ENCODE data around the gene PERM1. TPM values are rescaled to one million over a fixed set of nuclear protein-coding genes. Genes with fewer than 3 reads are reported as not detected.
A peak's percentile ranks its signal among the peaks of the same experiment; 100 is the strongest.

Gene PERM1
- total and polyA plus RNA-seq, 9 of the 15 experiments (the other 6 are each of a cell fraction or from before 2014, with no cell fraction given): not detected

DNA sequence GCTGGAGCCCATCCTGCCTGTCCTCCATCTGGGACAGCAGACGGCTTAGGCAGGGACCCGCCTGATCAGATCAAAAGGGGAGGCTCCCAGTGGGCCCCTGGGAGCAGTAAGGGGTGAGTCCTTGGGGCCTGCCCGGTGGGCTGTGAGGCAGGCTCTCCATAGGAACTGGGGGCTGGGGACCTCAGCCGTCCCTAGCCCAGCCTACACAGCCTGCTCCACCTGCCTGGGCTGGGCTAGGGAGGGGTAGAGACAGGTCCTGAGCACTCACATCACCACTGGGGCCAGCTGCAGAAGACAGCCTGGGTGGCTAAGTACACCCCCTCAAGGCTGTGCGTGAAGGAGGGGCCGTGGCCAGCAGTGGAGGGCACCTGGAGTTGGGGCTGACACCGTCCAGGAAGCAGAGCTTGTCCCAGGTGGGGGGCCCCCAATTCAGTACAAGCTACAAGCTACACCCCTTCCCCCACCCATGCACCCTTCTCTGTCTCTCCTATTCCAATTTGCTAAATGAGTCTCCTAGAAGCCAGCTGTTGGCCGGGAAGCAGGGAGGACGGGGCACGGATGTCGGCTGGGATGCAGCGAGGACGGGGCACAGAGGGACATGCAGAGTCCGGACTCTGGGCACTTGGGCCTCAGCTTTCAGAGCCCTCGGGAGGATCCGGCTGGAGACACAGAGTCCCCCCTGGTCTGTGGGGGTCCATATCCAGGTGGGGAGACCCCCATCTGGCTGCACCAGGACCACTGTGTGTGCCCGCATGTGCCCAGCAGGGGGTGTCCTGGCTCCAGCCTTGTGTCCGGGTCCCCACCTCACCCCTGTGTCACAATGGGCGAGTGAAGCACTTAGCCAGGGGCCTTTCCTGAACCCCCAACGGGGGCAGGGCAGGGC, 33.1 kb upstream of the PERM1 start:
- in situ Hi-C loops (cut with MboI) (no loop called here), intact Hi-C loops (cut with micrococcal nuclease) (no loop called here)
- WGBS (ENCODE audit: insufficient coverage, low coverage, missing lambda C conversion rate): 74% methylated on average over 20 of the region's 20 CpGs
- Histone ChIP-seq H3K79me2 (ENCODE audit: control insufficient read depth, insufficient read depth, low read length) (peaks cover under 1% of the 10 kb centered on the region; the same call in 1 of the 3 replicates), H2AFZ (ENCODE audit: low read depth, low read length) (no peak overlapping the region), H3K9me3 (replicated peaks; ENCODE audit: control insufficient read depth, insufficient read depth, low read depth, low read length) (no peaks in the 10 kb centered on the region), H3K4me1 (replicated peaks in 1 of 2; ENCODE audit: control insufficient read depth in 2 of 2, insufficient read depth in 2 of 2, low read length in 2 of 2) (peaks cover 12 to 40% of the 10 kb centered on the region in 2 experiments), H3K4me2 (ENCODE audit: insufficient read depth, low read length) (no peak overlapping the region), H4K20me1 (replicated peaks; ENCODE audit: control insufficient read depth, insufficient read depth, low read length) (no peaks in the 10 kb centered on the region), H3K4me3 (no peak overlapping the region), H3K36me3 (ENCODE audit: control insufficient read depth, insufficient read depth, low read length) (no peaks in the 10 kb centered on the region), H3K27me3 (ENCODE audit: control insufficient read depth in 2 of 2, insufficient read depth in 2 of 2, low read length in 2 of 2) (no peaks in the 10 kb centered on the region), H3K27ac (ENCODE audit: extremely low read depth, low read depth, low read length) (no peak overlapping the region), H3K9ac (ENCODE audit: insufficient read depth in 1 of 2, low read depth in 2 of 2, low read length in 2 of 2) (peak overlapping the region in 1 of 2 experiments; percentile 31; a peak in 2 of 4 replicates), H3K9me1 (ENCODE audit: control insufficient read depth, insufficient read depth, low read length) (no peaks in the 10 kb centered on the region)
- TF ChIP-seq, protein P1, sequence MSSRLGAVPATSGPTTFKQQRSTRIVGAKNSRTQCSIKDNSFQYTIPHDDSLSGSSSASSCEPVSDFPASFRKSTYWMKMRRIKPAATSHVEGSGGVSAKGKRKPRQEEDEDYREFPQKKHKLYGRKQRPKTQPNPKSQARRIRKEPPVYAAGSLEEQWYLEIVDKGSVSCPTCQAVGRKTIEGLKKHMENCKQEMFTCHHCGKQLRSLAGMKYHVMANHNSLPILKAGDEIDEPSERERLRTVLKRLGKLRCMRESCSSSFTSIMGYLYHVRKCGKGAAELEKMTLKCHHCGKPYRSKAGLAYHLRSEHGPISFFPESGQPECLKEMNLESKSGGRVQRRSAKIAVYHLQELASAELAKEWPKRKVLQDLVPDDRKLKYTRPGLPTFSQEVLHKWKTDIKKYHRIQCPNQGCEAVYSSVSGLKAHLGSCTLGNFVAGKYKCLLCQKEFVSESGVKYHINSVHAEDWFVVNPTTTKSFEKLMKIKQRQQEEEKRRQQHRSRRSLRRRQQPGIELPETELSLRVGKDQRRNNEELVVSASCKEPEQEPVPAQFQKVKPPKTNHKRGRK (tag; IDR thresholded peaks at IDR 0.05): no peak
- no peak for TF ChIP-seq CBFB (CRISPR knock-in tag; IDR thresholded peaks at IDR 0.05)
- TF ChIP-seq POLR3G (IDR thresholded peaks at IDR 0.05; ENCODE audit: extremely low read depth, insufficient read length, insufficient replicate concordance): no peak
- TF ChIP-seq, protein P2, sequence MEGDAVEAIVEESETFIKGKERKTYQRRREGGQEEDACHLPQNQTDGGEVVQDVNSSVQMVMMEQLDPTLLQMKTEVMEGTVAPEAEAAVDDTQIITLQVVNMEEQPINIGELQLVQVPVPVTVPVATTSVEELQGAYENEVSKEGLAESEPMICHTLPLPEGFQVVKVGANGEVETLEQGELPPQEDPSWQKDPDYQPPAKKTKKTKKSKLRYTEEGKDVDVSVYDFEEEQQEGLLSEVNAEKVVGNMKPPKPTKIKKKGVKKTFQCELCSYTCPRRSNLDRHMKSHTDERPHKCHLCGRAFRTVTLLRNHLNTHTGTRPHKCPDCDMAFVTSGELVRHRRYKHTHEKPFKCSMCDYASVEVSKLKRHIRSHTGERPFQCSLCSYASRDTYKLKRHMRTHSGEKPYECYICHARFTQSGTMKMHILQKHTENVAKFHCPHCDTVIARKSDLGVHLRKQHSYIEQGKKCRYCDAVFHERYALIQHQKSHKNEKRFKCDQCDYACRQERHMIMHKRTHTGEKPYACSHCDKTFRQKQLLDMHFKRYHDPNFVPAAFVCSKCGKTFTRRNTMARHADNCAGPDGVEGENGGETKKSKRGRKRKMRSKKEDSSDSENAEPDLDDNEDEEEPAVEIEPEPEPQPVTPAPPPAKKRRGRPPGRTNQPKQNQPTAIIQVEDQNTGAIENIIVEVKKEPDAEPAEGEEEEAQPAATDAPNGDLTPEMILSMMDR (IDR thresholded peaks at IDR 0.05 in 2 of 3, conservative IDR thresholded peaks at IDR 0.05 in 1 of 3; ENCODE audit: insufficient read depth in 2 of 3, low read depth in 1 of 3, low read length in 3 of 3): peak; percentile 33 to 49 (median 43); a peak in 2 of 6 replicates
- TF ChIP-seq, protein P3, sequence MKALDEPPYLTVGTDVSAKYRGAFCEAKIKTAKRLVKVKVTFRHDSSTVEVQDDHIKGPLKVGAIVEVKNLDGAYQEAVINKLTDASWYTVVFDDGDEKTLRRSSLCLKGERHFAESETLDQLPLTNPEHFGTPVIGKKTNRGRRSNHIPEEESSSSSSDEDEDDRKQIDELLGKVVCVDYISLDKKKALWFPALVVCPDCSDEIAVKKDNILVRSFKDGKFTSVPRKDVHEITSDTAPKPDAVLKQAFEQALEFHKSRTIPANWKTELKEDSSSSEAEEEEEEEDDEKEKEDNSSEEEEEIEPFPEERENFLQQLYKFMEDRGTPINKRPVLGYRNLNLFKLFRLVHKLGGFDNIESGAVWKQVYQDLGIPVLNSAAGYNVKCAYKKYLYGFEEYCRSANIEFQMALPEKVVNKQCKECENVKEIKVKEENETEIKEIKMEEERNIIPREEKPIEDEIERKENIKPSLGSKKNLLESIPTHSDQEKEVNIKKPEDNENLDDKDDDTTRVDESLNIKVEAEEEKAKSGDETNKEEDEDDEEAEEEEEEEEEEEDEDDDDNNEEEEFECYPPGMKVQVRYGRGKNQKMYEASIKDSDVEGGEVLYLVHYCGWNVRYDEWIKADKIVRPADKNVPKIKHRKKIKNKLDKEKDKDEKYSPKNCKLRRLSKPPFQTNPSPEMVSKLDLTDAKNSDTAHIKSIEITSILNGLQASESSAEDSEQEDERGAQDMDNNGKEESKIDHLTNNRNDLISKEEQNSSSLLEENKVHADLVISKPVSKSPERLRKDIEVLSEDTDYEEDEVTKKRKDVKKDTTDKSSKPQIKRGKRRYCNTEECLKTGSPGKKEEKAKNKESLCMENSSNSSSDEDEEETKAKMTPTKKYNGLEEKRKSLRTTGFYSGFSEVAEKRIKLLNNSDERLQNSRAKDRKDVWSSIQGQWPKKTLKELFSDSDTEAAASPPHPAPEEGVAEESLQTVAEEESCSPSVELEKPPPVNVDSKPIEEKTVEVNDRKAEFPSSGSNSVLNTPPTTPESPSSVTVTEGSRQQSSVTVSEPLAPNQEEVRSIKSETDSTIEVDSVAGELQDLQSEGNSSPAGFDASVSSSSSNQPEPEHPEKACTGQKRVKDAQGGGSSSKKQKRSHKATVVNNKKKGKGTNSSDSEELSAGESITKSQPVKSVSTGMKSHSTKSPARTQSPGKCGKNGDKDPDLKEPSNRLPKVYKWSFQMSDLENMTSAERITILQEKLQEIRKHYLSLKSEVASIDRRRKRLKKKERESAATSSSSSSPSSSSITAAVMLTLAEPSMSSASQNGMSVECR (CRISPR knock-in tag; IDR thresholded peaks at IDR 0.05): 0 out of 2 replicates have a peak, but pooled peaks have one; percentile 32
- 0 out of 2 replicates have a peak, but pooled peaks have one; percentile 18 for TF ChIP-seq RB1 (IDR thresholded peaks at IDR 0.05; ENCODE audit: low read depth)
- TF ChIP-seq RAD21 (CRISPR knock-in tag; conservative IDR thresholded peaks at IDR 0.05 in 1 of 2, IDR thresholded peaks at IDR 0.05 in 1 of 2): peak in 1 of 2 experiments; percentile 51; a peak in 2 of 4 replicates
- peak; percentile 72; the same call in 1 of the 2 replicates for TF ChIP-seq ZBTB7A (IDR thresholded peaks at IDR 0.05; ENCODE audit: borderline replicate concordance, control insufficient read depth, low read depth, low read length)
- TF ChIP-seq HLTF (IDR thresholded peaks at IDR 0.05): no peak
- no peak for TF ChIP-seq ZNF175 (CRISPR knock-in tag; IDR thresholded peaks at IDR 0.05; ENCODE audit: low read depth)
- ChIA-PET CTCF (ENCODE audit: low intra/inter-chr PET ratio) (no interaction called here), POLR2A (interaction anchor here (0.5 to 2.3 kb wide), 2 partner anchors 10 to 721 kb away, joined by 3 to 9 read pairs; no protein-coding TSS in a partner anchor)
- FAIRE-seq (no peak), DNase-seq (ENCODE audit: extremely low read depth in 1 of 4, low spot score in 3 of 4) (no peak), ATAC-seq (no peak)
- BruUV-seq (replicated peaks): no TSS peak

All from K562 (cell line).